HFF-Myc (cell line): ENCODE measurements around the gene RABGEF1.
"Not testable (repeated sequence)": the region's sequence is repeated elsewhere in the genome, so short reads cannot be mapped to it uniquely, and the experiment has no call there.

ENCODE experiments used
- DNase-seq: peaks from one replicate; pipeline ENCODE4 v3.0.0-alpha.2; 2011; ENCODE audit warnings: low read depth; ENCODE audit errors: extremely low read depth
- H3K4me3 ChIP-seq: replicated peaks from 2 replicates; pipeline ENCODE4 v1.5.1; 2011; ENCODE audit warnings: low read depth, mild to moderate bottlenecking, control low read depth, low read length
- CTCF ChIP-seq: IDR thresholded peaks from 2 replicates; pipeline ENCODE4 v1.5.1; 2012; ENCODE audit warnings: mild to moderate bottlenecking, low read depth, low read length, control low read depth; ENCODE audit errors: missing control alignments

RABGEF1 gene

GRCh38 chr7:66754541-66754940, 14.0 kb downstream of the RABGEF1 start:
- no peak for TF ChIP-seq CTCF
- DNase-seq: no peak
- H3K4me3 ChIP-seq: no peak overlapping the region

- not testable (repeated sequence) for DNase-seq, H3K4me3 ChIP-seq
Measured at GRCh38 chr7:66755059-66755458, 14.5 kb downstream of the RABGEF1 start.

- H3K4me3 ChIP-seq, DNase-seq: not testable (repeated sequence)
Measured at GRCh38 chr7:66756227-66756626, 15.7 kb downstream of the RABGEF1 start.

GRCh38 chr7:66756889-66757288, 16.4 kb downstream of the RABGEF1 start:
- no peak for DNase-seq
- H3K4me3 ChIP-seq: no peak overlapping the region
- TF ChIP-seq CTCF: no peak

GRCh38 chr7:66757939-66758338, 17.4 kb downstream of the RABGEF1 start:
- no peak overlapping the region for H3K4me3 ChIP-seq
- no peak for TF ChIP-seq CTCF
- DNase-seq: no peak

GRCh38 chr7:66758950-66759628, 18.6 kb downstream of the RABGEF1 start:
- no peak overlapping the region for H3K4me3 ChIP-seq
- DNase-seq: no peak
- TF ChIP-seq CTCF: no peak

GRCh38 chr7:66763183-66763582, 22.6 kb downstream of the RABGEF1 start:
- DNase-seq, H3K4me3 ChIP-seq: not testable (repeated sequence)

- H3K4me3 ChIP-seq, DNase-seq: not testable (repeated sequence)
Measured at GRCh38 chr7:66763633-66764355, 23.3 kb downstream of the RABGEF1 start.

- not testable (repeated sequence) for H3K4me3 ChIP-seq, DNase-seq
Measured at GRCh38 chr7:66764905-66765304, 24.4 kb downstream of the RABGEF1 start.

- not testable (repeated sequence) for H3K4me3 ChIP-seq
Measured at GRCh38 chr7:66765322-66766025, 24.9 kb downstream of the RABGEF1 start.

More at GRCh38 chr7:66765322-66766025, 24.9 kb downstream of the RABGEF1 start:
- DNase-seq: not testable (repeated sequence)
